Activated naive CD4-positive, alpha-beta T cell treated with anti-CD3 and anti-CD28 coated beads for 36 hours (primary cell): ENCODE measurements around the gene SCAPER. TPM values are rescaled to one million over a fixed set of nuclear protein-coding genes. Genes with fewer than 3 reads are reported as not detected.
"Not testable (repeated sequence)": the region's sequence is repeated elsewhere in the genome, so short reads cannot be mapped to it uniquely, and the experiment has no call there.

Experiments used
- CTCF ChIA-PET: fragments of 350-600 bp; sonication (Branson Sonifier 250); formaldehyde crosslinking; loops from one replicate; lab custom pipeline; 2021; ENCODE audit warnings: antibody characterized with exemption; lab: Charles Lee
- DNase-seq: peaks from one replicate; pipeline ENCODE4 v3.0.0-alpha.2; 2020
- H3K27ac Mint-ChIP-seq: one replicate; pipeline ENCODE4 v1.8.0; 2021; ENCODE audit warnings: mild to moderate bottlenecking, mixed read lengths
- H3K27me3 Mint-ChIP-seq: one replicate; pipeline ENCODE4 v1.8.0; 2021; ENCODE audit warnings: low read depth, mixed read lengths
- H3K36me3 Mint-ChIP-seq: one replicate; pipeline ENCODE4 v1.8.0; 2021; ENCODE audit warnings: low read depth, mixed read lengths
- H3K4me1 Mint-ChIP-seq: one replicate; pipeline ENCODE4 v1.8.0; 2021; ENCODE audit warnings: low read depth, mixed read lengths
- H3K4me3 Mint-ChIP-seq: one replicate; pipeline ENCODE4 v1.8.0; 2021; ENCODE audit warnings: mild to moderate bottlenecking, moderate library complexity, mixed read lengths
- H3K9me3 Mint-ChIP-seq: one replicate; pipeline ENCODE4 v1.8.0; 2021; ENCODE audit warnings: mixed read lengths
- intact Hi-C: fragments of 100-400 bp; cut with micrococcal nuclease; formaldehyde crosslinking; loops from one replicate; pipeline ENCODE4 v1.15.1; 2023
- total RNA-seq, 2 experiments: library from RNA; stranded (reverse); gene quantifications; one replicate each; pipeline ENCODE4 v1.2.3, GENCODE V29; 2021

SCAPER gene
- total RNA-seq, 2 experiments from 2014 or later: 28.5 to 28.9 TPM

- CTCF ChIA-PET: no interaction called here
- no peak overlapping the region for H3K4me3 Mint-ChIP-seq
- H3K27me3 Mint-ChIP-seq: no peaks in the 10 kb centered on the region
- H3K9me3 Mint-ChIP-seq: peaks cover 2% of the 10 kb centered on the region
- H3K36me3 Mint-ChIP-seq: peaks cover under 1% of the 10 kb centered on the region
- no peak overlapping the region for H3K27ac Mint-ChIP-seq
- no peaks in the 10 kb centered on the region for H3K4me1 Mint-ChIP-seq
- no peak for DNase-seq
- intact Hi-C loops: no loop called here
Measured at GRCh38 chr15:76533995-76534394, 371.1 kb downstream of the SCAPER start.

- no peak for DNase-seq
- no peaks in the 10 kb centered on the region for H3K4me1 Mint-ChIP-seq
- no peaks in the 10 kb centered on the region for H3K27me3 Mint-ChIP-seq
- no peak overlapping the region for H3K27ac Mint-ChIP-seq
- CTCF ChIA-PET: no interaction called here
- intact Hi-C loops: no loop called here
- no peaks in the 10 kb centered on the region for H3K36me3 Mint-ChIP-seq
- no peak overlapping the region for H3K4me3 Mint-ChIP-seq
- no peaks in the 10 kb centered on the region for H3K9me3 Mint-ChIP-seq
Measured at GRCh38 chr15:76533060-76533820, 371.9 kb downstream of the SCAPER start.

GRCh38 chr15:76529911-76530310, 375.2 kb downstream of the SCAPER start:
- intact Hi-C loops: no loop called here
- Mint-ChIP-seq H3K27ac (no peak overlapping the region), H3K4me3 (no peak overlapping the region), H3K36me3 (peaks cover 1% of the 10 kb centered on the region), H3K9me3 (no peaks in the 10 kb centered on the region), H3K4me1 (no peaks in the 10 kb centered on the region), H3K27me3 (no peaks in the 10 kb centered on the region)
- CTCF ChIA-PET: no interaction called here
- DNase-seq: no peak

- Mint-ChIP-seq H3K27ac (no peak overlapping the region), H3K36me3 (peaks cover 1% of the 10 kb centered on the region), H3K9me3 (no peaks in the 10 kb centered on the region), H3K4me1 (no peaks in the 10 kb centered on the region), H3K4me3 (no peak overlapping the region), H3K27me3 (no peaks in the 10 kb centered on the region)
- intact Hi-C loops: no loop called here
- no peak for DNase-seq
- CTCF ChIA-PET: interaction anchor here (0.7 kb wide), 1 partner anchor 10 kb away, joined by 3 read pairs; no protein-coding TSS in a partner anchor
Measured at GRCh38 chr15:76526111-76526510, 379.0 kb downstream of the SCAPER start.

GRCh38 chr15:76517910-76518309, 387.2 kb downstream of the SCAPER start:
- no peak overlapping the region for H3K27ac Mint-ChIP-seq
- no peaks in the 10 kb centered on the region for H3K27me3 Mint-ChIP-seq
- H3K9me3 Mint-ChIP-seq: no peaks in the 10 kb centered on the region
- no peaks in the 10 kb centered on the region for H3K4me1 Mint-ChIP-seq
- intact Hi-C loops: no loop called here
- no peaks in the 10 kb centered on the region for H3K36me3 Mint-ChIP-seq
- no peak for DNase-seq
- CTCF ChIA-PET: interaction anchor here (1.2 kb wide), 1 partner anchor 19 kb away, joined by 3 read pairs; no protein-coding TSS in a partner anchor
- H3K4me3 Mint-ChIP-seq: no peak overlapping the region

- no peak for DNase-seq
- Mint-ChIP-seq H3K27me3 (no peaks in the 10 kb centered on the region), H3K36me3 (peaks cover 2% of the 10 kb centered on the region), H3K4me3 (no peak overlapping the region), H3K9me3 (no peaks in the 10 kb centered on the region), H3K27ac (no peak overlapping the region), H3K4me1 (no peaks in the 10 kb centered on the region)
- CTCF ChIA-PET: interaction anchor here (0.6 kb wide), 1 partner anchor 1281 kb away, joined by 3 read pairs; no protein-coding TSS in a partner anchor
- intact Hi-C loops: no loop called here
Measured at GRCh38 chr15:76514282-76514681, 390.9 kb downstream of the SCAPER start.

GRCh38 chr15:76512971-76513370, 392.2 kb downstream of the SCAPER start:
- H3K27ac Mint-ChIP-seq: no peak overlapping the region
- peaks cover 2% of the 10 kb centered on the region for H3K36me3 Mint-ChIP-seq
- H3K27me3 Mint-ChIP-seq: no peaks in the 10 kb centered on the region
- CTCF ChIA-PET: no interaction called here
- H3K4me3 Mint-ChIP-seq: no peak overlapping the region
- intact Hi-C loops: no loop called here
- DNase-seq: no peak
- H3K9me3 Mint-ChIP-seq: no peaks in the 10 kb centered on the region
- no peaks in the 10 kb centered on the region for H3K4me1 Mint-ChIP-seq

- H3K36me3 Mint-ChIP-seq, CTCF ChIA-PET, H3K9me3 Mint-ChIP-seq, intact Hi-C loops, DNase-seq, H3K4me3 Mint-ChIP-seq, H3K4me1 Mint-ChIP-seq, H3K27ac Mint-ChIP-seq, H3K27me3 Mint-ChIP-seq: not testable (repeated sequence)
Measured at GRCh38 chr15:76510663-76511062, 394.5 kb downstream of the SCAPER start.

- H3K9me3 Mint-ChIP-seq: peaks cover 1% of the 10 kb centered on the region
- no peak overlapping the region for H3K27ac Mint-ChIP-seq
- H3K4me1 Mint-ChIP-seq: no peaks in the 10 kb centered on the region
- DNase-seq: no peak
- no peaks in the 10 kb centered on the region for H3K27me3 Mint-ChIP-seq
- H3K36me3 Mint-ChIP-seq: peaks cover 19% of the 10 kb centered on the region
- intact Hi-C loops: no loop called here
- CTCF ChIA-PET: interaction anchor here (0.8 kb wide), 1 partner anchor 23 kb away, joined by 3 read pairs; no protein-coding TSS in a partner anchor
- no peak overlapping the region for H3K4me3 Mint-ChIP-seq
Measured at GRCh38 chr15:76503804-76504203, 401.3 kb downstream of the SCAPER start.

GRCh38 chr15:76503121-76503520, 402.0 kb downstream of the SCAPER start:
- intact Hi-C loops: no loop called here
- CTCF ChIA-PET: interaction anchor here (0.8 kb wide), 1 partner anchor 22 kb away, joined by 3 read pairs; no protein-coding TSS in a partner anchor
- no peak overlapping the region for H3K4me3 Mint-ChIP-seq
- no peaks in the 10 kb centered on the region for H3K27me3 Mint-ChIP-seq
- no peaks in the 10 kb centered on the region for H3K4me1 Mint-ChIP-seq
- no peak for DNase-seq
- H3K27ac Mint-ChIP-seq: no peak overlapping the region
- peaks cover 1% of the 10 kb centered on the region for H3K9me3 Mint-ChIP-seq
- H3K36me3 Mint-ChIP-seq: peaks cover 20% of the 10 kb centered on the region

GRCh38 chr15:76502678-76503077, 402.5 kb downstream of the SCAPER start:
- Mint-ChIP-seq H3K9me3 (peaks cover 1% of the 10 kb centered on the region), H3K27ac (no peak overlapping the region), H3K27me3 (no peaks in the 10 kb centered on the region), H3K4me1 (no peaks in the 10 kb centered on the region), H3K36me3 (peaks cover 20% of the 10 kb centered on the region), H3K4me3 (no peak overlapping the region)
- DNase-seq: no peak
- intact Hi-C loops: no loop called here
- CTCF ChIA-PET: no interaction called here

GRCh38 chr15:76502185-76502584, 403.0 kb downstream of the SCAPER start:
- H3K4me3 Mint-ChIP-seq, CTCF ChIA-PET, H3K9me3 Mint-ChIP-seq, H3K27ac Mint-ChIP-seq, DNase-seq, intact Hi-C loops, H3K27me3 Mint-ChIP-seq, H3K4me1 Mint-ChIP-seq: not testable (repeated sequence)
- H3K36me3 Mint-ChIP-seq: peaks cover 24% of the 10 kb centered on the region

- no peaks in the 10 kb centered on the region for H3K27me3 Mint-ChIP-seq
- CTCF ChIA-PET: no interaction called here
- H3K36me3 Mint-ChIP-seq: peaks cover 24% of the 10 kb centered on the region
- peaks cover 1% of the 10 kb centered on the region for H3K9me3 Mint-ChIP-seq
- no peaks in the 10 kb centered on the region for H3K4me1 Mint-ChIP-seq
- H3K4me3 Mint-ChIP-seq: no peak overlapping the region
- no peak overlapping the region for H3K27ac Mint-ChIP-seq
- intact Hi-C loops: no loop called here
- DNase-seq: no peak
Measured at GRCh38 chr15:76501726-76502125, 403.4 kb downstream of the SCAPER start.
